ENCODE measurements around the gene VPS33A.

VPS33A gene

DNA sequence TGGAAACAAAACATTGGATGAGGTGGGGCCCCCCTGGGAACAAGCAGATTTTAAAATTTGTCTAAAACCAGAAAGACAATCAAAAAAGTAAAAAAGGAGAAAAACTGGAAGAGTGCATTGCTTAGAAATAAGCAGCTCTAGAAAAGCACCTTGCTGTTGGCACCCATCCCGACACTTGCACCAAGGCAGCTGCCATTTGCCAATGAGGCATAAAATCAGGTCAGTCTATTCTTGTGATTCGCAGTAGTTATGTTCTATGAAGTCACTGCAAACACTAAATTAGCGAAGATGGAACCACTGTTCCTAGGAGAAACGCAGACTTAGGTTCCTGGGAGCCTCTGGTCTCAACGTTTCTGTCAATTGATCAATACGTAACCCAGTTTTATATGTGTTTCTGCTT lies 16.2 kb downstream of the VPS33A start:
- DNase-seq = no peak

DNA sequence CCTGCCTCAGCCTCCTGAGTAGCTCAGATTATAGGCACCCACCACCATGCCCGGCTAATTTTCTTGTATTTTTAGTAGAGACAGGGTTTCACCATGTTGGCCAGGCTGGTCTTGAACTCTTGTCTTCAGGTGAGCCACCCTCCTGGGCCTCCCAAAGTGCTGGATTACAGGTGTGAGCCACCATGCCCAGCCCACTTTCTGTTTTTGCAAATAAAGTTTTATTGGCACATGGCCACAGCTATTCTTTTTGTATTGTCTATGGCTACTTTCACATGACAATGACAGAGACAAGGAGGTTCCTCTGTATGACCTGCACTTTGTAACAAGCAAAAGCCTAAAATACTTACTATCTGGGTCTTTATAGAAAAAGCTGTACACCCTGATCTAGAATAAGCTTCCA lies 20.7 kb downstream of the VPS33A start:
- peak; percentile 18 for DNase-seq

DNA sequence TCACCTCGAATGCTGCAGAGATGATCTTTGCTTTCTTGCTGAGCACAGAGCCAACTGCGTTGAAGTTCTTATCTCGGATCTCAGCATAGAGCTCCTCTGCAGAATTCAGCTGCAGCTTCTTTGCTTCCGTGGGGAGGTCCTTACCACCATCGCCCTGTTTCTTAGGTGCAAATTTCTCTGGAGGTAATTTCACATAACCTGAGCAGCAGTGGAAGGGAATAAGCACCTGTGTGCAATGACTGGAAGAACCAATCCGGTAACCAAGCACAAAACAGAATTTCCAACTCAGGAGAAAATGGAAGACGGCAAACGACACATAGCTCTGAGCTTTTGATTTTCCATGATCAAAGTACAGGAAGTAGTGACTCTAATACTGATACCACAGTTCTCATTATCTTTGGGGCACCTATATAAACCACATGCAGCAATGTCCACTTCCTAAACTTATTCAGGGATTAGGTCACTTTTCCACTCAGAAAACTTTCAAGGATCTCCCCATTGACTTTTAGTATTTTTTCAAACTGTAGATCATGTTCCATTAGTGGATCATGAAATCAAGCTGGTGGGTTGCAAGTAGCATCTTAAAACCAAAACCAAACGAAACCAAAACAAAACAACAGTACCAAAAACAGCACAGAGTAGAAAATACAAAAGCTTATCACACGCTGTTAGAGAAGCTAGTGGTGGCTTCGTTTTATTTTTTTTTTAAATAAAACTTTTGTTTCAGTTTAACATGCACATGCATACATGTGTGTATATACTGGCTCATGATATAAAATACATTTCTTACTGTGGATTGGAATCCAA lies 21.5 kb downstream of the VPS33A start:
- DNase-seq = peak; percentile 58

DNA sequence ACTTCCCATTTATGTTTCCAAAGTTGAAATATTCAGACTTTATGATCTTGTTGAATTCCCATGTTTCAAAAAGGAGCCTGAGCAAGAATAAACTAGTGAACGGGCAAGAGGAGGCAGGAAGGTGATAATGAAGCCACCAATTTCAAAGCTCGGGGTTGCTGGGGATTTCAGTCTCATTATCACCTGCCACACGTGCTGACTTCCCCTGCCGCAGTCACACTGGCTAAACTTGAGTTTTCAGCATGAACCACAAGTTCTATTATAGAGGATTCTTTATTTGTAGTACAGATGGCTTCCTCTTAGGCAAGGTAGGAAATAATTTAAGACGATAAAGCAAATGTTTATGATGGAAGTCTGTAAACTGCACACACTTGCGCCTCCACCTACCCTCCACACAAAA lies 22.3 kb downstream of the VPS33A start:
- peak; percentile 43 for DNase-seq

DNA sequence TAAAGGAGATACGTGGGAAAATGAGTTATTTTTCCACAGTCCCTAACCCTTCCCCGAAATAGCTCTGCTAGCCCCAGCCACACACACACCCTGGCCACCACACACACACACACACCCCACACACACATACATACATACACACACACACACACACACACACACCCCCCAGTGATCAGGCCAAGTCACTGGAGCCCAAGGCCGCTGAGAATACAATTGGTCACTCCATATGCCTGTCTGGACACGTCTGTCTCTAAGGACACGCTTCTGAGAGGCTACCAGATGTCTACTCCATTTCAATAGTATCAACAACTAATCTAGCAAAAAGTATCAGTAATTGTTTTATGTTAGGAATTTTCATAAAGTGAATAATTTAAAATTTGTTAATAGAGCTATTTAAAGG lies 27.4 kb downstream of the VPS33A start:
- no peak for DNase-seq

DNA sequence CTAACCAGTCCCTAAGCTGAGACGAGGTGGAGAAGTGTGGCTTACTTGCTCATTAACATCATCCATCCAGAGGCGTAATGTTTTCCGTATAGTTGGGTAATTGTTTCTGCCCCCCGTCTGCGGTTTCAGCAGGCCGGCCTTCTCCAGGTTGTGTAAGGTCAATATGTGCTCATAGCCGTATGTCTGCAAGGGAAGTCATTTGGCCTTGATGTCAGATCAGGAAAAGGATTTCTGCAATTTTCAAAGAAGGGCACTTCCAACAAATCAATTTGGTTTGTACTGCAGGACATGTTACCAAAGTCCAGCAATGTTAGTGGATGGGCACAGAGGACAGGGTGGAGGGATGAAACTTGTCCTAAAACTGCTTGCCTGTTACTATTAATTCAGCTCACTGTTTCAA lies 30.6 kb downstream of the VPS33A start:
- DNase-seq = no peak

DNA sequence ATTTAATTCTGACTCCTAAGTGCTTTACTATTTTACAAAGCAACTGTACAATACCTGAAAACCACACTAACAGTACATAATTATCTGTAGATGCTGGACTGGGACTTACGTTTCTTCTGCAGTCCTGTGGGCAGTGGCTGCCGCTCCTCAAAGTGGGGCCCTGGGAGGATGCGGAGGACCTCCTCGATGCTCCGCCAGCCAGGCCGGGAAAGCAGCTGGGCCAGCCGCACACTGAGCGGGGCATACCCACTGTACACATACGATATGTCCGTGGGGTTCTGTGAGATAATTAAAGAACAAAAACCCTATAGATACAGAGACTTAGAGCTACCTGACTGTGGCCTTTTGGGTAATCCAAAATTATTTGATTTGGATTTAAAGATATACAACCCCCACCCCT lies 33.6 kb downstream of the VPS33A start:
- DNase-seq = no peak

DNA sequence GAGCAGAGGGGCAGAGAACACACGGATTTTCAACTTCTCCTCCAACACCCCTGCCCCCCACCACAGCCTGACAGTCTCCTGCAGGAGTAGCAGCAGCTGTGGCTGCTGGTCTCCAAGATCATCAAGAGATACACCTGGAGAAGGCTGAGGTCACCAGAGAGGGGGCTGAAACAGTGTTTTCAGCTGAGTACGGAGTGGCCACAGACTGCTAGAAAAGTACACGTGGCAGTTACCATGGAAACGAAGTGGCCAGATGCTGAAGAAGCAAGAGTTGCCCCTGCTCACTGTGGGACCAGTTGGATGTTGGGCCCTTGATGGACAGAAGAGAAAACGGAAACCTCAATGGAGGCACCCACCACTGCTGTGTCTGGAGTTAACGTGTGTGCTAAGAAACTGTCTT lies 35.5 kb downstream of the VPS33A start:
- no peak for DNase-seq

DNA sequence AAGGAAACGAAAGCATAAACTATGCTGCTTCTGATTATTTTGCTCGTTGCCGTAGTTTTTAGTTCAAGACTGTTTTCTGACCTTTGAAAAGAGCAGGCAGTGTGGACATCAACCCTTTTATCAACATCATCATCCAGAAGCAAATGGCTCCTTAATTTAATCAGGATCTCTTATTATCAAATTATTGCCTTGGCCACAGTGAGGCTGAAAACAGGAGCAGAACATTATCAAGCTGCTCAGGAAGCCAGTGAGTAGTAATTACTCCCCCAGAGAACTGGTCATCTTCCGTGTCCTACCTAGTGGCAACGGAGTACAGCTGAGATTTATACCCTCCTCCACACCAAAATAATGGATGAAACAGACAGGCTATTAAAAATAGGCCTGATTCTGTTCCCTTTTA lies 38.2 kb downstream of the VPS33A start:
- DNase-seq = no peak

DNA sequence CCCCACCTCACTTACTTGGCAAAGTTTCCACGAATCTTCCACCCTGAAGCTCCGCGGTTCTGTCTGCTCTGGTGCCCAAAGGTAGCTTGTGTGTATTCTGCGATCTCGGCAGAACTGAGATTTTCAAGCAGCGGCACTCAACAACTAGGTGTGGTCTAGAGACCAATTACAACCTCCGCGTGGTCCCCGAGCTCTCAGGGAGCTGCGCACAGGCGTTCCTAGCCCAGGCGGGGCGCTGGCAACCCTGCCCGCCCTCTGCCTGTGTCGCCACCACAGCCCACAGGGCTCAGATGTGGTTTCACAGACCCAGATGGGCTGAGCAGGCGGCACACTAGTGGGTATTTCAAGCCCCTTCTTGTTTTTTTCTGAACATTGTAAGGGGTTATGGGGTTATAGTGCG lies 39.0 kb downstream of the VPS33A start:
- peak; percentile 82 for DNase-seq

DNA sequence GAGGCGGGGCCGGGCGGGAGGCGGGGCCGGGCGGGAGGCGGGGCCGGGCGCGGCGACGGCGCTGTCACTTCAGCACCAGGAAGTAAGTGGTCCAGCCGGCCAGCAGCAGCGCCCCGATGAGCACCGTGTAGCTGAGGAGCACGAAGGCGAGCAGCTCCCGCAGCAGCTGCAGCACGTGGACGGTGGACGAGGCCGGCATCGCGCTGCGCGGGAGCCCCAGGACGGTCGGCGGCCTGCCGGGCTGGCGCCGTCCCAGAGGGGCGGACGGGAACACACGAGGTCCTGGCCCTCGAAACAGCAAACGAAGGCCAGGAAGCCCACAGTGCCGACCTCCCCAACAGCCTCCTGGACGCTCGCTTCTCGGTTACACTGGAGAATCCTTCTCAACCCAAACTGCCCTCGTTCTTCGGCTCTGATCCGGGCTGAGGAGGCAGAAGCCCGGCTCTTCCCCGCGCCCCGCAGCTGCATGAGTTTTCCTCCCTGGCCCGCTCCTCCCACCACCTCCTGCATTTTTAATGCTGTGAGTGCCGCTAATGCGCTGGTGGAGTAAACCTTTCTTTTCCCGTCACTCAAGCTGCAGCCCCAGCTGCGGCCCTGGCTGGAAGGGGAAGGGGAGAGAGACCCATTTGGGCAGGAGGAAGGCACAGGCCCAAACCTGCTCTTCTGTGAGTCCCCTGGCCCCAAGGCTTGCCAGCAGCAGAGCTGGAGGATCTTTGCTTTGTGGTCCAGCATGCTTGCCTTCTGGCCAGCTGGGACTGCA lies 39.7 kb downstream of the VPS33A start:
- DNase-seq = no peak

DNA sequence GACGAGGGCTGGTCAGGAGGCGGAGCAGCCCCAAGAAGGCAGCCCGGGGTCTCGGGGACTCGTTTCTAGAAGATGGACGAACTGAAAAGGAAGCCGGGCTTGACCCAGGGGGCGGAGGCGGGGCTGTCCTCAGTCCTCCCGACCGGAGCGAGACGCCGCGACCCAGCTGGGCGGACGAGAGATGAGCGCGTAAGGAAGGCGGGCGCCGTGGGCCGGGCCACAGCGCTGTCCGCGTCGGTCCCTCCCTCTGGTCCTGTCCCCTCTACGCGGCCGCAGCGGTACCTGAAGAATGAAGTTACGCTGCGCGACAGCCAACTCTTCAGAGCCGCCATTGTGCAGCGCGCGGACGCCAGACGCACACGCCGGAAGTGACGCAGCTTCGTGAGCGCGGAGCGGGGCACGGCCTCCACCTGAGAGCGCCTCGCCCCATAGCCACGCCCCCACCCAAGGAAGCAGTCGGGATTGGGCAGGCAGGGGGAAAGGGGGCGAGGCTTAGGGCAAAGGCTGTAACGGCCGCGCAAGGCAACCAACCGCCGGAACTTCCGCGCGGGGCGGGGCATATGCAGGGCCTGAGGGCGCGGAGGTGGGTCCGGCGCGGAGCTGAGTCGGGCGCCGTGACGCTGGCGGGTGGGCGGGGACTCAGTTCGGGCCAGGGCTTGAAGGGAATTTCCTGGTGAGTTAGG lies 40.5 kb downstream of the VPS33A start, which contains the start of gene DIABLO:
DIABLO (minus strand) TSS at position 370 of the 683 bp plus-strand sequence; CDS start at position 332, 38 bp downstream.
- peak; percentile 100 for DNase-seq

DNA sequence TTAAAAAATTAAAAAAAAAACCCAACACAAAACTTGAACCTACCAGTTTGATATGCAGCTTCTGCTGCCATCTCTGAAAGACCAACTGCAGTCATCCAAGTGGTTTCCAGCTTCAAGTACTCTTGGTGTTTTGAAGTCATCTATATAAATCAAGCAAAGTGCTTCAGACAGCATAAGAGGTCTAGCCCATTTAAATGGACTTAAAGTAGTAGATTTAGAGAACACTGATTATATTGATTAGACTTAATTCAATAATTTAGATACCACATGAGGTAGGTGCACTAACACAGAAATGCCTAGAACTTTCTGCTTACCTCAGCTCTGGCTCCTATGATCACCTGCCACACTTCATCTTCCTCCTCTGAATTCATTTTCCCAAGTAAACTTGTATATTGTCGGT lies 49.8 kb downstream of the VPS33A start:
- DNase-seq = no peak

DNA sequence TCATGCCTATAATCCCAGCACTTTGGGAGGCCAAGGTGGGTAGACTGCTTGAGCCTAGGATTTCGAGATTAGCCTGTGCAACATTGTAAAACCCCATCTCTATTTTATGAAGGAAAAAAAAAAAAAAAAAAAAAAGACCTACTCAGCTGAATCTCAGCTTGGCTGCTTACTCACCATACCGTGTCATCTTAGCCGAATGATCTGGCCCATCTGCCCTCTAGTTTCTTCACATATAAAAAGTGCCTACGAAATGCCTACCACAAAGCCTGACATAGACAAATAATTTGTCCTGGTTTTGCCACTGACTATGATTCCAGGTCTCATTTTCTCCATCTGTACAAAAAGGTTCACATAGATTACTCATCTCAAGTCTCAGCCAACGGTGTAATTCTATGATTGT lies 50.5 kb downstream of the VPS33A start:
- no peak for DNase-seq

DNA sequence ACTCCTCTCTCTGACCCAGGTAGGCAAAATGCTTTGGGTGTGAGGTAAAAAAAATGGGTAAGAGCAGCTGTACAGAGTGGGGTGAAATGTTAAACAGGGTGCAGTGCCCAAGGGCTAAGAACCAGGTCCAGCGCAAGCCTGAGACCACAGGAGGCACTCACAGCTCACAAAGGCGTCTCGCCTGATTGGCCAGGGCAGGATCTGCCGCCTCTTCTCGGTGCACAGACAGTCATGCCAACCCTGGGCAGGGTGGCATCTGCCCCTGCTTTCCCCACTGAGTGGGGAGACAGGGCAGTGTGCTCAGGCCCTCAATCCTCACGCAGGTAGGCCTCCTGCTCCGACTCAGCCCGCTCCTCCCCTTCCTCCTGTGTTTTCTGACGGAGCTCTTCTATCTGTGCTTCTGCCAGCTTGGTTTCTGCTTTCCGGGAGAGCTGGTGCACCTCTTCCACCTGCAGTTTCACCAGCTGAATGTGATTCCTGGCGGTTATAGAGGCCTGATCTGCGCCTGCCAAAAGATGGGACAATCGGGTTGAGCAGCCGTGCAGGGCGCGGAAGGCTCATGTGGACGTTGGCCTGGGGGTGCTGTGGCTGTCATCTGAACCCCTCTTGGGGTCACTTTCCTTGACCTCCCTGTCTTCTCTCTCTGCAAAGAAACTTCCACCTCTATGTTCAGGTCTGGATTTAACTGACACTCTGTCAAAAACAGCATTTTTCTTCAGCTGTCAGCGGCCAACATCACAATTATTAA lies 58.0 kb downstream of the VPS33A start:
- DNase-seq = no peak

DNA sequence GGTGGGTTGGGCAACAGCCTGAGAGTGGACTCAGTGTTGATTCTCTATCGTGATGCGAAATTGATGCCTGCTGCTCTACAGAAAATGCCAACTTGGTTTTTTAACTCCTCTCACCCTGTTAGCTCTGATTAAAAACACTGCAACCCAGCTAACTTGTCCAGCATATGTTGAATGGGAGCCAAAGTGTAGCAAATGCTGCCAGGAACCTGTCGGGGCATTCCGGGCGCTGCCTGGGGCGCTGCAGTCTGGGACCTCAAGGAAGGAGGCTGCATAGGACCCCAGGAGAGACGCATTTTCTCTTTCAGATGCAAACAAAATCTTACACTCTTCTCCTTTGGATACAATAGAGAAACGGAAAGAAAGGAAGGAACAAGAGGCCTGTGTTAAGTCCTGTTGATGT lies 58.9 kb downstream of the VPS33A start:
- no peak for DNase-seq

DNA sequence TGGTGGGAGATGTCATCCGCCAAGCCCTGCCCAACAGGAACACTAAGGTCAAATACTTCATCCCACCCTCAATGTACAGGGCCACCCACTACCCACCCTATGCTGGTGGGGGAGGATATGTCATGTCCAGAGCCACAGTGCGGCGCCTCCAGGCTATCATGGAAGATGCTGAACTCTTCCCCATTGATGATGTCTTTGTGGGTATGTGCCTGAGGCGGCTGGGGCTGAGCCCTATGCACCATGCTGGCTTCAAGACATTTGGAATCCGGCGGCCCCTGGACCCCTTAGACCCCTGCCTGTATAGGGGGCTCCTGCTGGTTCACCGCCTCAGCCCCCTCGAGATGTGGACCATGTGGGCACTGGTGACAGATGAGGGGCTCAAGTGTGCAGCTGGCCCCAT lies 59.3 kb downstream of the VPS33A start:
- DNase-seq = no peak

DNA sequence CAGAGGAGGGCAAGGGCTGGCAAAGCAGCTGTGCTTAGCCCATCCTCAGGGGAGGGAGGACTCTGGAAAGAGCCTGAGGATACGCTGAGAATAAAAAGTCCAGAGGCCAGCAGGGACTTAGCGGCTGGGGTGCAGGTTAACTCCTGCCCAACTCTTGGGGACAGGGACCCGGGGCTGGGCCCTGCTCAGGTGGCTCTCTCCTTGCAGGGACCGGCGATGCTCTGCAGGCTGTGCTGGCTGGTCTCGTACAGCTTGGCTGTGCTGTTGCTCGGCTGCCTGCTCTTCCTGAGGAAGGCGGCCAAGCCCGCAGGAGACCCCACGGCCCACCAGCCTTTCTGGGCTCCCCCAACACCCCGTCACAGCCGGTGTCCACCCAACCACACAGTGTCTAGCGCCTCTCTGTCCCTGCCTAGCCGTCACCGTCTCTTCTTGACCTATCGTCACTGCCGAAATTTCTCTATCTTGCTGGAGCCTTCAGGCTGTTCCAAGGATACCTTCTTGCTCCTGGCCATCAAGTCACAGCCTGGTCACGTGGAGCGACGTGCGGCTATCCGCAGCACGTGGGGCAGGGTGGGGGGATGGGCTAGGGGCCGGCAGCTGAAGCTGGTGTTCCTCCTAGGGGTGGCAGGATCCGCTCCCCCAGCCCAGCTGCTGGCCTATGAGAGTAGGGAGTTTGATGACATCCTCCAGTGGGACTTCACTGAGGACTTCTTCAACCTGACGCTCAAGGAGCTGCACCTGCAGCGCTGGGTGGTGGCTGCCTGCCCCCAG lies 60.0 kb downstream of the VPS33A start:
- no peak for DNase-seq

DNA sequence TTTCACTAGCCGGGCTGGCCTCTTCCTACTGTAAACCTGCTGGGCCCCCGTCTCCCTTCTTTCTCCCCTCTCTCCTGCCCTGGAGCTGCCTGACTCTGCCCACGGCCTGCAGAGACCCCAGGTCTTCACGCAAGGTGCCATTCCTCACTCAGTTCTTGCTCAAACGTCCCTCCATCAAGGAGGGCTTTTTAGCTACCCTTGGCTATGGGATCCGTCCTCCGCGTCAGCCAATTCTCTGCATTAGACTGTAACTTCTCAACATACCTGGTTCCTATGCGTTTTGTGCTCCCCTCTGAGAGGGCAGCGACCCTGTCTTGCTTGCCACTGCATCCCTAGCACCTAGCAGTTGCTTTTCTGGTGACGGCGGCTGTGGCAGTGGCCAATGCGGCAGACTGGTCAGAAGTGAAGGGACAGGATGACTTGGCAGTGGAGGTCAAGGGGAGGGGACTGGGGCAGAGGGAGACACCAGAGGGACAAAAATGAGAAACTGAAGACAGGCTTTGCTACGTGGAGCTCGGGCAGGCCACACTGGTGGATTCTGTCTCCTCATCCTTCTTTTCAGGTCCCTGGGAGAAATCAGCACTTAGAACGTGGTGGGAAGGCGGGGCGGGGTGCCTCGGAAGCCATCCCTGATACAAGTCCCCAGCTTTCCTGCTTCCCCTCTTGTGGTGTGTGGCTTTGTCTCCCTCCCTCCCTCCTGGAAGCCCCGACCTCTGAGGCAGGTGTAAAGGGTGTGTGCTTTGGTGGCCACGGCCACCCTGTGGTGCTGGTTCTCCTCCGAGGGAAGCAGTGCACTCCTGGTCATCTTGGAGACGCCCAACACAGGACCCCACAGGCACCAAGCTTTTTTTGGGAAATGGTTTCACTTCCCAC lies 61.0 kb downstream of the VPS33A start:
- DNase-seq = no peak

DNA sequence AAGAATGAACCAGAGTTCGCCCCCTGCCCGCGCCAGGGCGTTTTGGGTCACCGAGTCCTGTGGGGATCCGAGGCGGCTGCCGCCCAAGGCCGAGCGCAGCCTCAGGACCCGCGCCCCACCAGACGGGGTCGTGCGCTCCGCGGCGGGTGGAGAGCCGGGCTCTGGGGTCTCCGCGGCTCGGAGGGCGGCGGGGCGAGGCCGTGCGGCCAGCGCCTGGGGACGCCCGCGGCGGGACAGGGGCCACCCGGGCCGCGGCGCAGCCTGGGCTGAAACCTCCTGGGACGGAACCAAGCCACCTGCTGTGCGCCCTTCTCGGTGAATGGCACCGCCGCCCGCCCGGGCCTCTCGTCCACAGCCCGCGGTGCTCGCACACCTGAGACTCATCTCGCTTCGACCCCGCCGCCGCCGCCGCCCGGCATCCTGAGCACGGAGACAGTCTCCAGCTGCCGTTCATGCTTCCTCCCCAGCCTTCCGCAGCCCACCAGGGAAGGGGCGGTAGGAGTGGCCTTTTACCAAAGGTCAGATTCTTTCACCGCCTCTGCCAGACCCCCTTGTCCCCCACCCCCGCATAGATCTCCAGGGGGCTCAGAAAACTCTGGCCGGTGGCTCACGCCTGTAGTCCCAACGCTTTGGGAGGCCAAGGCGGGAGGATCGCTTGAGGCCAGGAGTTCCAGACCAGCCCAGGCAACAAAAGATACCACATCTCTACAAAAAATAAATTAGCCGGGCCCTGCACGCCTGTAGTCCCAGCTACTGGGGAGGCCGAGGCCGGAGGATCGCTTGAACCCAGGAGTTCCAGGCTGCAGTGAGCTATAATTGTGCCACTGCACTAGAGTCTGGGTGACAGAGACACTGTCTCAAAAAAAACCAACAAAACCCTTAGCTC lies 61.9 kb downstream of the VPS33A start:
- no peak for DNase-seq
